PFSK-1 (cell line): ENCODE measurements around the gene EVL.

Source experiments
- FOXP2 ChIP-seq: optimal IDR thresholded peaks from 2 replicates; pipeline ENCODE3; 2011; ENCODE audit warnings: borderline replicate concordance, control low read depth, inconsistent platforms; ENCODE audit not compliant: insufficient read depth; ENCODE audit errors: extremely low read length, extremely low read depth
- POLR2AphosphoS5 ChIP-seq: IDR thresholded peaks from 2 replicates; pipeline ENCODE4 v1.6.1; 2012; ENCODE audit warnings: low read depth, mild to moderate bottlenecking, control low read depth, low read length, moderate library complexity
- SIN3A ChIP-seq: IDR thresholded peaks from 2 replicates; pipeline ENCODE4 v1.6.1; 2012; ENCODE audit warnings: mild to moderate bottlenecking, low read length, moderate library complexity, borderline replicate concordance; ENCODE audit not compliant: insufficient read depth
- TAF1 ChIP-seq: IDR thresholded peaks from 2 replicates; pipeline ENCODE4 v1.6.1; 2012; ENCODE audit warnings: low read length, control low read depth, borderline replicate concordance; ENCODE audit not compliant: insufficient read depth

GRCh38 chr14:100081997-100082625, 16.9 kb downstream of the EVL start:
- no peak for TF ChIP-seq TAF1
- TF ChIP-seq FOXP2, result no peak
- no peak for TF ChIP-seq POLR2AphosphoS5
- no peak for TF ChIP-seq SIN3A
